DND-41 (cell line): ENCODE results near the gene LRRC32.

ENCODE experiments used
- ATAC-seq: fragments of 200-7000 bp; cut with Tn5 transposase; 3 replicates; pipeline ENCODE4 v1.9.1; 2021; ENCODE audit warnings: low read depth; ENCODE audit not compliant: insufficient read depth
- DNase-seq: peaks from one replicate; pipeline ENCODE4 v3.0.0-alpha.2; 2020
- H2AFZ ChIP-seq: 2 replicates; pipeline ENCODE4 v1.6.0; 2012; ENCODE audit warnings: low read depth, low read length
- H3K27ac ChIP-seq: 2 replicates; pipeline ENCODE4 v1.5.1; 2012; ENCODE audit warnings: low read length, inconsistent platforms
- H3K27me3 ChIP-seq: fragments of 200-600 bp; sonication (generic); 2 replicates; pipeline ENCODE4 v1.6.0; 2012; ENCODE audit warnings: low read length, mild to moderate bottlenecking, inconsistent platforms; ENCODE audit not compliant: insufficient read depth, poor library complexity
- H3K36me3 ChIP-seq: 2 replicates; pipeline ENCODE4 v1.5.1; 2012; ENCODE audit warnings: low read length, inconsistent platforms; ENCODE audit not compliant: insufficient read depth
- H3K4me1 ChIP-seq: 2 replicates; pipeline ENCODE4 v1.5.1; 2012; ENCODE audit warnings: mild to moderate bottlenecking, low read length; ENCODE audit not compliant: insufficient read depth
- H3K4me2 ChIP-seq: 2 replicates; pipeline ENCODE4 v1.6.0; 2012; ENCODE audit warnings: mild to moderate bottlenecking, moderate library complexity, low read length, inconsistent platforms; ENCODE audit not compliant: insufficient read depth
- H3K4me3 ChIP-seq, 2 experiments: fragments of 200-600 bp in 1 of 2; shearing (Covaris generic) in 1 of 2; 2 replicates each; pipeline ENCODE4 v1.5.1; 2012 to 2016; ENCODE audit warnings: inconsistent platforms in 2 of 2, low read length in 2 of 2, mild to moderate bottlenecking in 2 of 2, low read depth in 1 of 2, moderate library complexity in 1 of 2
- H3K79me2 ChIP-seq: 2 replicates; pipeline ENCODE4 v1.6.0; 2012; ENCODE audit warnings: low read length, inconsistent platforms; ENCODE audit not compliant: insufficient read depth
- H3K9ac ChIP-seq: 2 replicates; pipeline ENCODE4 v1.6.0; 2012; ENCODE audit warnings: low read depth, mild to moderate bottlenecking, inconsistent platforms, low read length, moderate library complexity
- H3K9me3 ChIP-seq: 2 replicates; pipeline ENCODE4 v1.5.1; 2012; ENCODE audit warnings: low read length, moderate library complexity, mild to moderate bottlenecking, inconsistent platforms; ENCODE audit not compliant: insufficient read depth, severe bottlenecking
- H4K20me1 ChIP-seq: 2 replicates; pipeline ENCODE4 v1.6.0; 2012; ENCODE audit warnings: low read length; ENCODE audit not compliant: insufficient read depth
- EZH2 ChIP-seq: IDR thresholded peaks from 3 replicates; pipeline ENCODE4 v1.6.1; 2012; ENCODE audit warnings: borderline replicate concordance, low read depth, mild to moderate bottlenecking, moderate library complexity, low read length, inconsistent platforms; ENCODE audit not compliant: severe bottlenecking
- TF ChIP-seq, protein P1 (sequence below): IDR thresholded peaks from 2 replicates; pipeline ENCODE4 v1.5.1; 2012; ENCODE audit warnings: borderline replicate concordance, low read length, moderate library complexity, mild to moderate bottlenecking; ENCODE audit not compliant: poor library complexity, severe bottlenecking; ENCODE audit errors: extremely low read depth

The LRRC32 gene

DNA sequence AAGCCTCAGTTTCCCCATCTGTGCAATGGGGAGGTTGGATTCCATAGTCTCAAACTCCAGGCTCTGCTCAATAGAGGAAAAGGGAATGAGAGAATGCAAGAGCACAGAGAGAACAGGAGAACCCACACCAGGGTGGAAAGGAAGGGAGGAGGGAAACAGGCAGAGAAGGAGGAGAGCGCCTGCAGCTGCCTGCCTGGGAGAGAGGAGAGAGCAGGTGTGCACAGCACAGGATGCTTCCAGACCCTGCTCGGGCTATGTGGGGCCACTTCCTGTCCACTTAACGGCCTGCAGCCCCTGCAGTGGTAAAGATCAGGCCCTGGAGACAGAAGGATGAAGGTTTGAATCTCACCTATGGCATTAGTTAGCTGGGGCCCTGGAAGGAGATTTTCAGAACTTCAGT, 12.3 kb downstream of the LRRC32 start:
- H3K4me1 ChIP-seq: no peaks in the 10 kb centered on the region
- H2AFZ ChIP-seq: no peak overlapping the region
- no peaks in the 10 kb centered on the region for H3K9me3 ChIP-seq
- no peaks in the 10 kb centered on the region for H3K36me3 ChIP-seq
- TF ChIP-seq, protein P1, sequence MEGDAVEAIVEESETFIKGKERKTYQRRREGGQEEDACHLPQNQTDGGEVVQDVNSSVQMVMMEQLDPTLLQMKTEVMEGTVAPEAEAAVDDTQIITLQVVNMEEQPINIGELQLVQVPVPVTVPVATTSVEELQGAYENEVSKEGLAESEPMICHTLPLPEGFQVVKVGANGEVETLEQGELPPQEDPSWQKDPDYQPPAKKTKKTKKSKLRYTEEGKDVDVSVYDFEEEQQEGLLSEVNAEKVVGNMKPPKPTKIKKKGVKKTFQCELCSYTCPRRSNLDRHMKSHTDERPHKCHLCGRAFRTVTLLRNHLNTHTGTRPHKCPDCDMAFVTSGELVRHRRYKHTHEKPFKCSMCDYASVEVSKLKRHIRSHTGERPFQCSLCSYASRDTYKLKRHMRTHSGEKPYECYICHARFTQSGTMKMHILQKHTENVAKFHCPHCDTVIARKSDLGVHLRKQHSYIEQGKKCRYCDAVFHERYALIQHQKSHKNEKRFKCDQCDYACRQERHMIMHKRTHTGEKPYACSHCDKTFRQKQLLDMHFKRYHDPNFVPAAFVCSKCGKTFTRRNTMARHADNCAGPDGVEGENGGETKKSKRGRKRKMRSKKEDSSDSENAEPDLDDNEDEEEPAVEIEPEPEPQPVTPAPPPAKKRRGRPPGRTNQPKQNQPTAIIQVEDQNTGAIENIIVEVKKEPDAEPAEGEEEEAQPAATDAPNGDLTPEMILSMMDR: no peak
- no peak for TF ChIP-seq EZH2
- no peak overlapping the region for H3K27ac ChIP-seq
- DNase-seq (no peak), ATAC-seq (no peak)
- H3K79me2 ChIP-seq: no peaks in the 10 kb centered on the region
- H3K27me3 ChIP-seq: no peaks in the 10 kb centered on the region
- H3K4me2 ChIP-seq: no peak overlapping the region
- H3K4me3 ChIP-seq: no peak overlapping the region
- no peak overlapping the region for H3K9ac ChIP-seq
- no peaks in the 10 kb centered on the region for H4K20me1 ChIP-seq

DNA sequence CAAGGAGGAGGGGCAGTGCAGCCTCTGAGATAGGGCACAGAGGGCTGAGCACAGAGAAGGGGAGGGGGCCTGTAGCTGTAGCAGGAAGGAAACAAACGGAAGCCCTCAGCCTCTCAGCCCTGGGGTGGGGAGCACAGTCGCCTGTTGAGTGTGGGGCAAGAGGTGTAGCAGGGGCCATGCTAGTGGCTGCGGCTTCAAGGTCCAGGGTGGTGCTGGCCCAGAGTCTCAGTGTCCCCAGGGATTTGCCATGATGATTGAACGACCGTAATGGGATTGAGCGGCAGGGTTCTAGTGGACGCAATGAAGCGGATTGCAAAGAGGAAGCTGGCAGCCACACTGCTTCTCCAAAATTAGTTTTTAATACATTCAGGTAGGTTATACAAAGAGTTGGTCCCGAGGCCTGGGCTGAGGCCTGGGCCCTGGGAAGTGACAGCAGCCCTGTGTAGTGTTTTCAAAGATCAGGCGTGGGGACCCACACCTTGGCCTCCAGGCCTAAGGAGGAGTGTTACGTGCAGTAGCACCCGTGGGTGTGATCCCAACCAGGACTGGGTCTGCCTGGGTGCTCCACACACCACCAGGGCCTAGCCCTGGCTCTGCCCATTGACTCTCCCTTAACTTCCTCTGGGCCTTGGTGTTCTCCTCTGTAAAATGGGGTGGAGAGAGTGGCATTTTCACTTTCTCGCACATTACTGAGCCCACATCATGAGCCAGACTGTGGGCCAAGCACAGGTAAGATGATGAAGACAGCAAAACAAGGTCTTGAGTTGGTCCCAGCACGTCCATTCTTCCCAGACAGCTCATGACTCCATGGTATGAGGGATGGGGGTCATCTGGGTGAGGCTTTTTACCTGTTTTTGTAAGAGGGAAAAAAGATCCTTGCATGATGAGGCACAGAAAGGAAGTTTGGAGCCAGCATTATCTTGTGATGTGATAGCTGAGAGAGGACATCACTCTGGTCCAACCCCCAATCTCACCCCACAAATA, 13.1 kb downstream of the LRRC32 start:
- H3K4me1 ChIP-seq: no peaks in the 10 kb centered on the region
- no peaks in the 10 kb centered on the region for H3K79me2 ChIP-seq
- no peak overlapping the region for H3K4me3 ChIP-seq
- H2AFZ ChIP-seq: no peak overlapping the region
- H4K20me1 ChIP-seq: no peaks in the 10 kb centered on the region
- H3K27me3 ChIP-seq: no peaks in the 10 kb centered on the region
- TF ChIP-seq, protein P1: no peak
- no peak for TF ChIP-seq EZH2
- ATAC-seq: no peak
- no peak overlapping the region for H3K27ac ChIP-seq
- DNase-seq: no peak
- no peaks in the 10 kb centered on the region for H3K36me3 ChIP-seq
- H3K4me2 ChIP-seq: no peak overlapping the region
- no peak overlapping the region for H3K9ac ChIP-seq
- H3K9me3 ChIP-seq: no peaks in the 10 kb centered on the region

DNA sequence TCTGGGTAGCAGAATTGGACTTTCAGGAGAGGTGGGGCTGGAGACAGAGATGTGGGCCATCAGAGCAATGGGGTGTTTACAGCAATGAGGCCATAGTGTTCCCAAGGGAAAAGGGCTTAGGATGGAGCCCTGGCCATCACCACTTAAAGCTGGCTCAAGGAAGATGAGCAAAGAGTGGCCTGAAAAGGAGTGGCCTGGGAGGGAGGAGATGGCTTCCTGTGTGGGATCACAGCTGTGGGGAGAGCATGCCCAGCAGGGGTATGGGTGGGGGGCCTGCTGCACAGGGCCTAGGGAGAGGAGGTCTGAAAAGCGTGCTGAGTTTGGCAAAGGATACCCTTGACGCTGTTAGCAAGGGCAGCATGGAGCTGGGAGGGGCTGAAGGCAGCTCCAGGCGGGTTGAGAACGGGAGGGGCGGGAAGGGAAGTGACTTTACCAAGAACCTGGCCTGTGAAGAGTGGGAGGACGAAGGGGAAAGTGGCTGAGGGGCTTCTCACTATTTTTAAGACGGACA, 13.9 kb downstream of the LRRC32 start:
- H3K4me1 ChIP-seq: no peaks in the 10 kb centered on the region
- H3K27me3 ChIP-seq: no peaks in the 10 kb centered on the region
- ATAC-seq (no peak), DNase-seq (no peak)
- no peak overlapping the region for H2AFZ ChIP-seq
- TF ChIP-seq EZH2: no peak
- TF ChIP-seq, protein P1: no peak
- no peak overlapping the region for H3K27ac ChIP-seq
- H3K9me3 ChIP-seq: no peaks in the 10 kb centered on the region
- H3K36me3 ChIP-seq: no peaks in the 10 kb centered on the region
- H4K20me1 ChIP-seq: no peaks in the 10 kb centered on the region
- H3K4me3 ChIP-seq: no peak overlapping the region
- no peak overlapping the region for H3K4me2 ChIP-seq
- no peaks in the 10 kb centered on the region for H3K79me2 ChIP-seq
- no peak overlapping the region for H3K9ac ChIP-seq
